D721Med (cell line): Measurements from ENCODE around the gene SLC66A2.
A peak's percentile ranks its signal among the peaks of the same experiment; 100 is the strongest.

Source experiments
- DNase-seq: peaks from one replicate; pipeline ENCODE4 v3.0.0; 2011; ENCODE audit warnings: low spot score; ENCODE audit not compliant: insufficient read length
- FAIRE-seq: peaks from 2 replicates; lab custom pipeline; 2011; peaks lifted over from hg19 to GRCh38; lab: Jason Lieb, UNC
- CTCF ChIP-seq: IDR thresholded peaks from 2 replicates; pipeline ENCODE4 v1.5.1; 2012; ENCODE audit warnings: mild to moderate bottlenecking, control low read depth; ENCODE audit not compliant: insufficient read depth; ENCODE audit errors: missing control alignments

SLC66A2 gene

GRCh38 chr18:79935098-79935480 is 16.4 kb downstream of the SLC66A2 start:
- DNase-seq = no peak
- TF ChIP-seq CTCF = no peak
- FAIRE-seq = peak; percentile 85

GRCh38 chr18:79934311-79935097 is 16.9 kb downstream of the SLC66A2 start:
- no peak for TF ChIP-seq CTCF
- DNase-seq (no peak), FAIRE-seq (peak; percentile 87)

- peak; percentile 89 for FAIRE-seq
- TF ChIP-seq CTCF = no peak
- no peak for DNase-seq
These were observed 17.7 kb downstream of the SLC66A2 start for GRCh38 chr18:79933765-79934164.

- no peak for TF ChIP-seq CTCF
- DNase-seq (no peak), FAIRE-seq (no peak)
These were observed 18.5 kb downstream of the SLC66A2 start for GRCh38 chr18:79932907-79933306.

- DNase-seq (no peak), FAIRE-seq (no peak)
- TF ChIP-seq CTCF = no peak
These were observed 20.0 kb downstream of the SLC66A2 start for GRCh38 chr18:79931475-79931874.

- TF ChIP-seq CTCF = no peak
- DNase-seq (no peak), FAIRE-seq (no peak)
These were observed 21.3 kb downstream of the SLC66A2 start for GRCh38 chr18:79930020-79930642.

- FAIRE-seq (no peak), DNase-seq (no peak)
- no peak for TF ChIP-seq CTCF
These were observed 22.9 kb downstream of the SLC66A2 start for GRCh38 chr18:79928563-79928960.
